CD8-positive, alpha-beta memory T cell (primary cell): ENCODE results near the gene LRRC28. TPM values are rescaled to one million over a fixed set of nuclear protein-coding genes. Genes with fewer than 3 reads are reported as not detected.
A peak's percentile ranks its signal among the peaks of the same experiment; 100 is the strongest.

Experiments
- CTCF ChIA-PET: fragments of 350-600 bp; sonication (Branson Sonifier 250); formaldehyde crosslinking; loops from one replicate; lab custom pipeline; 2021; ENCODE audit warnings: antibody characterized with exemption; lab: Charles Lee
- POLR2A ChIA-PET: fragments of 350-600 bp; sonication (Branson Sonifier 250); formaldehyde crosslinking; loops from one replicate; lab custom pipeline; 2021; ENCODE audit warnings: antibody characterized with exemption; lab: Charles Lee
- DNase-seq, 5 donors: peaks; one replicate each; pipeline versions ENCODE4 v3.0.0 to v3.0.0-alpha.2; 2020 to 2022; ENCODE audit warnings: mixed read lengths in 1 of 5
- H3K27ac ChIP-seq: one replicate; pipeline ENCODE4 v1.7.0; 2013; ENCODE audit warnings: low read depth, mild to moderate bottlenecking, low read length, moderate library complexity
- H3K27me3 ChIP-seq: 2 replicates; pipeline ENCODE4 v1.7.0; 2013; ENCODE audit warnings: low read length, mild to moderate bottlenecking; ENCODE audit not compliant: insufficient read depth, poor library complexity, severe bottlenecking
- H3K36me3 ChIP-seq: 2 replicates; pipeline ENCODE4 v1.7.0; 2013; ENCODE audit warnings: mild to moderate bottlenecking, low read length, moderate library complexity; ENCODE audit not compliant: insufficient read depth
- H3K4me1 ChIP-seq: 2 replicates; pipeline ENCODE4 v1.7.0; 2013; ENCODE audit warnings: mild to moderate bottlenecking, low read length, moderate library complexity; ENCODE audit not compliant: insufficient read depth
- H3K4me3 ChIP-seq: 2 replicates; pipeline ENCODE4 v1.7.0; 2013; ENCODE audit warnings: mild to moderate bottlenecking, low read length
- H3K9me3 ChIP-seq: 2 replicates; pipeline ENCODE4 v1.7.0; 2013; ENCODE audit warnings: mild to moderate bottlenecking, low read length
- H3K27ac Mint-ChIP-seq, 8 donors: one replicate each; pipeline ENCODE4 v1.8.0; 2020 to 2021; ENCODE audit warnings: mixed read lengths in 8 of 8, mild to moderate bottlenecking in 6 of 8, inconsistent platforms in 3 of 8, moderate library complexity in 3 of 8
- H3K27me3 Mint-ChIP-seq, 2 donors: one replicate each; pipeline ENCODE4 v1.8.0; 2020 to 2021; ENCODE audit warnings: mixed read lengths in 2 of 2, mild to moderate bottlenecking in 1 of 2, moderate library complexity in 1 of 2
- H3K36me3 Mint-ChIP-seq, 3 donors: one replicate each; pipeline ENCODE4 v1.8.0; 2020 to 2021; ENCODE audit warnings: mixed read lengths in 3 of 3, inconsistent platforms in 1 of 3, mild to moderate bottlenecking in 1 of 3
- H3K4me1 Mint-ChIP-seq, 3 donors: one replicate each; pipeline ENCODE4 v1.8.0; 2020 to 2021; ENCODE audit warnings: mixed read lengths in 3 of 3, inconsistent platforms in 1 of 3, mild to moderate bottlenecking in 1 of 3
- H3K4me3 Mint-ChIP-seq, 7 donors: one replicate each; pipeline ENCODE4 v1.8.0; 2020 to 2021; ENCODE audit warnings: mixed read lengths in 7 of 7, mild to moderate bottlenecking in 6 of 7, moderate library complexity in 4 of 7, inconsistent platforms in 2 of 7
- H3K9me3 Mint-ChIP-seq, 5 donors: one replicate each; pipeline ENCODE4 v1.8.0; 2020 to 2022; ENCODE audit warnings: mixed read lengths in 5 of 5, mild to moderate bottlenecking in 3 of 5, moderate library complexity in 2 of 5, inconsistent platforms in 1 of 5
- polyA plus RNA-seq: library from polyadenylated mRNA; unstranded; fragments of 300-500 nt; fragmentation: Illumina TruSeq; gene quantifications from one replicate; pipeline ENCODE4 v1.2.3, GENCODE V29; 2021
- total RNA-seq, 2 experiments: library from RNA; stranded (reverse); gene quantifications; one replicate each; pipeline ENCODE4 v1.2.3, GENCODE V29; 2021

Gene LRRC28
- total and polyA plus RNA-seq, 3 experiments from 2014 or later = 18.0 to 28.4 (median 19.4) TPM

- Mint-ChIP-seq H3K4me3 (no peak overlapping the region), H3K36me3 (no peaks in the 10 kb centered on the region), H3K4me1 (peaks cover 20 to 48% (median 26%) of the 10 kb centered on the region in 3 donors), H3K27ac (peak overlapping the region in 2 of 8 donors; percentile 4 to 34), H3K27me3 (peaks cover 6 to 19% of the 10 kb centered on the region in 2 donors), H3K9me3 (peaks cover 0 to 4% (median 0%) of the 10 kb centered on the region in 5 donors)
- no peaks in the 10 kb centered on the region for H3K27me3 ChIP-seq
- no peak overlapping the region for H3K27ac ChIP-seq
- H3K9me3 ChIP-seq = no peaks in the 10 kb centered on the region
- CTCF ChIA-PET = no interaction called here
- POLR2A ChIA-PET = no interaction called here
- peaks cover 47% of the 10 kb centered on the region for H3K4me1 ChIP-seq
- no peaks in the 10 kb centered on the region for H3K36me3 ChIP-seq
- no peak overlapping the region for H3K4me3 ChIP-seq
- no peak for DNase-seq
Observed at GRCh38 chr15:99423186-99424130, 172.2 kb downstream of the LRRC28 start.

- DNase-seq = no peak
- H3K36me3 ChIP-seq = no peaks in the 10 kb centered on the region
- peak overlapping the region in 1 of 7 donors; percentile 77 for H3K4me3 Mint-ChIP-seq
- peaks cover 20 to 48% (median 26%) of the 10 kb centered on the region in 3 donors for H3K4me1 Mint-ChIP-seq
- H3K27me3 ChIP-seq = no peaks in the 10 kb centered on the region
- peaks cover 47% of the 10 kb centered on the region for H3K4me1 ChIP-seq
- POLR2A ChIA-PET = no interaction called here
- H3K9me3 Mint-ChIP-seq = peaks cover 0 to 4% (median 0%) of the 10 kb centered on the region in 5 donors
- H3K27me3 Mint-ChIP-seq = peaks cover 6 to 19% of the 10 kb centered on the region in 2 donors
- H3K36me3 Mint-ChIP-seq = no peaks in the 10 kb centered on the region
- no peak overlapping the region for H3K4me3 ChIP-seq
- no peaks in the 10 kb centered on the region for H3K9me3 ChIP-seq
- peak overlapping the region in 2 of 8 donors; percentile 34 to 52 for H3K27ac Mint-ChIP-seq
- CTCF ChIA-PET = no interaction called here
- H3K27ac ChIP-seq = no peak overlapping the region
Observed at GRCh38 chr15:99424131-99424571, 172.9 kb downstream of the LRRC28 start.

GRCh38 chr15:99424978-99425656 is 173.8 kb downstream of the LRRC28 start:
- peaks cover 6 to 19% of the 10 kb centered on the region in 2 donors for H3K27me3 Mint-ChIP-seq
- CTCF ChIA-PET = no interaction called here

DNA sequence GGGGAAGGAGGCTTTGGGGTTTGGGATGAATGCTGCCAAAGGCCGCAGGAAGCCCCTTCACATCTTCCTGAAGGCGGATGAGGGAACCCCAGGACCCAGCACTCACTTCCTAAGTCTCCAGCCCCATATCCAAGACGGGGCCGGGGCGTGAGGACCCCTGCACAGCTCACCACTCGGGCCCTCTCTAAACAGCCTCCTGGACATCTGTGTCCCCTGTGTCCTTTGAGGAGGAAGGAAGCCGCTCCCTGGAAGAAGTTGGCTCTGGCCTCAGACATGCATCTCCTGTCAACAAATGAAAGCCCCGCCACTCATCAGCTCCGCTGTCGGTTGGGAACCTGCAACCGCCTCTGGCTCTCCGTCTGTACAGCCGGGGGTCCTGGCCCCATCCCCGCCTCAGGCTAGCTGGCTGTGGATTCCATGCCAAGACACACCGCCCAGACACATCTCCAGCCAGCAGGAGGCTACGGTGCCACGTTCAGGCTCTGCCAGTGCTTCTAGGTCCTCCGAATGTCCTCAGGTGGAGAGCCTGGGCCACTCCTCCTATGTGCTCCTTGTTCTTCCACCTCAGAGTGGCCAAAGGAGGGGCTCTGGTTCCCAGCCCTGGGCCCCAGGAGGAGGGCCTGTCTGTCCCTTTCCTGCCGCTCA is 174.5 kb downstream of the LRRC28 start:
- H3K36me3 Mint-ChIP-seq = no peaks in the 10 kb centered on the region
- H3K27ac Mint-ChIP-seq = peak overlapping the region in 2 of 8 donors; percentile 7 to 75
- Histone ChIP-seq H3K4me1 (peaks cover 47% of the 10 kb centered on the region), H3K27ac (no peak overlapping the region), H3K27me3 (no peaks in the 10 kb centered on the region), H3K4me3 (no peak overlapping the region), H3K9me3 (no peaks in the 10 kb centered on the region), H3K36me3 (no peaks in the 10 kb centered on the region)
- peak overlapping the region in 1 of 7 donors; percentile 70 for H3K4me3 Mint-ChIP-seq
- peaks cover 15 to 42% (median 22%) of the 10 kb centered on the region in 3 donors for H3K4me1 Mint-ChIP-seq
- H3K27me3 Mint-ChIP-seq = peaks cover 6 to 19% of the 10 kb centered on the region in 2 donors
- POLR2A ChIA-PET = no interaction called here
- CTCF ChIA-PET = no interaction called here
- H3K9me3 Mint-ChIP-seq = peaks cover 0 to 4% (median 0%) of the 10 kb centered on the region in 5 donors
- no peak for DNase-seq

More at GRCh38 chr15:99424978-99425656, 173.8 kb downstream of the LRRC28 start:
- Histone ChIP-seq H3K4me1 (peaks cover 47% of the 10 kb centered on the region), H3K9me3 (no peaks in the 10 kb centered on the region), H3K36me3 (no peaks in the 10 kb centered on the region), H3K4me3 (peak overlapping the region; percentile 5), H3K27me3 (no peaks in the 10 kb centered on the region), H3K27ac (no peak overlapping the region)
- Mint-ChIP-seq H3K36me3 (no peaks in the 10 kb centered on the region), H3K4me1 (peaks cover 20 to 48% (median 26%) of the 10 kb centered on the region in 3 donors), H3K9me3 (peaks cover 0 to 4% (median 0%) of the 10 kb centered on the region in 5 donors), H3K4me3 (peak overlapping the region in 5 of 7 donors; percentile 33 to 77 (median 68)), H3K27ac (peak overlapping the region; percentile 60 to 92 (median 86))
- DNase-seq = peak in 1 of 5 donors; percentile 41
- POLR2A ChIA-PET = no interaction called here

DNA sequence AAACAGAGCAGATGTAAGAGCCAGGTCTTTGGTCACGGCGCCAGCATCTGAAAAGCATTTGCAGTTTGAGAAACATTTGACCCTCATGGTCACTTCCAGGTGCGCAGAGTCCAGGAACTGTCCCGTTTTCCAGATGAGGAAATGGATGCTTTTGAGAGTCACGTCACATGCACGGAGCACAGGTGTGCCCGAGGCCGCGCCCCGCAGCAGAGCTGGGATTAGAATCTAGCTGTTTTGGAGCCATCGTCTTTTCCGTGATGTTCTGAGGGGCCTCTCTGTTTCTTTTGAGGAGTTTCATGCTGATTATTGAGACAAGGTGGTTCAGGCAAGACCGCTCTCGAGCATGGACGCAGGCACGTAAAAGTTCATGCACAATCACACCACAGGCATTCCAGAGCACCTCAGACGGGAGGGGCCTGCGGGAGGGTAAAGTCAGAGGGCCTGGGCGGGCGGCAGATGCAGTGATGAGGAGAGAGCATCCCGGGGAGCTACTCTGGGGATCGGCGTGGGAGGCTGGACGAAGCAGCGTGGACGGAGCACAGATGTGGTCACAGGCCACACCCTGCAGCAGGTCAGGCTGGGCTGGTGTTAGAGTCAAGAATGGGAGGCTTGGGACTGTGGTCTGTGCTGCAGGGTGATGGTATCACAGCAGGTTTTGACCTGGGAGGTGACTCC is 175.3 kb downstream of the LRRC28 start:
- H3K4me1 Mint-ChIP-seq = peaks cover 8 to 34% (median 17%) of the 10 kb centered on the region in 3 donors
- CTCF ChIA-PET = no interaction called here
- DNase-seq = peak in 1 of 5 donors; percentile 35

GRCh38 chr15:99427210-99427609 is 175.9 kb downstream of the LRRC28 start:
- Mint-ChIP-seq H3K27ac (no peak overlapping the region), H3K4me1 (peaks cover 8 to 30% (median 17%) of the 10 kb centered on the region in 3 donors), H3K9me3 (peaks cover 0 to 4% (median 0%) of the 10 kb centered on the region in 5 donors), H3K36me3 (no peaks in the 10 kb centered on the region), H3K4me3 (no peak overlapping the region), H3K27me3 (peaks cover 6 to 19% of the 10 kb centered on the region in 2 donors)
- H3K4me1 ChIP-seq = peaks cover 43% of the 10 kb centered on the region
- POLR2A ChIA-PET = no interaction called here
- no peaks in the 10 kb centered on the region for H3K36me3 ChIP-seq
- no peak overlapping the region for H3K27ac ChIP-seq
- no peak overlapping the region for H3K4me3 ChIP-seq
- H3K9me3 ChIP-seq = no peaks in the 10 kb centered on the region
- CTCF ChIA-PET = no interaction called here
- H3K27me3 ChIP-seq = no peaks in the 10 kb centered on the region
- DNase-seq = no peak

More for the DNA sequence above, 175.3 kb downstream of the LRRC28 start:
- Mint-ChIP-seq H3K36me3 (no peaks in the 10 kb centered on the region), H3K27ac (no peak overlapping the region), H3K27me3 (peaks cover 6 to 19% of the 10 kb centered on the region in 2 donors), H3K4me3 (no peak overlapping the region), H3K9me3 (peaks cover 0 to 4% (median 0%) of the 10 kb centered on the region in 5 donors)
- POLR2A ChIA-PET = no interaction called here
- no peaks in the 10 kb centered on the region for H3K27me3 ChIP-seq
- peaks cover 42% of the 10 kb centered on the region for H3K4me1 ChIP-seq
- H3K4me3 ChIP-seq = no peak overlapping the region
- no peaks in the 10 kb centered on the region for H3K36me3 ChIP-seq
- H3K9me3 ChIP-seq = no peaks in the 10 kb centered on the region
- no peak overlapping the region for H3K27ac ChIP-seq

DNA sequence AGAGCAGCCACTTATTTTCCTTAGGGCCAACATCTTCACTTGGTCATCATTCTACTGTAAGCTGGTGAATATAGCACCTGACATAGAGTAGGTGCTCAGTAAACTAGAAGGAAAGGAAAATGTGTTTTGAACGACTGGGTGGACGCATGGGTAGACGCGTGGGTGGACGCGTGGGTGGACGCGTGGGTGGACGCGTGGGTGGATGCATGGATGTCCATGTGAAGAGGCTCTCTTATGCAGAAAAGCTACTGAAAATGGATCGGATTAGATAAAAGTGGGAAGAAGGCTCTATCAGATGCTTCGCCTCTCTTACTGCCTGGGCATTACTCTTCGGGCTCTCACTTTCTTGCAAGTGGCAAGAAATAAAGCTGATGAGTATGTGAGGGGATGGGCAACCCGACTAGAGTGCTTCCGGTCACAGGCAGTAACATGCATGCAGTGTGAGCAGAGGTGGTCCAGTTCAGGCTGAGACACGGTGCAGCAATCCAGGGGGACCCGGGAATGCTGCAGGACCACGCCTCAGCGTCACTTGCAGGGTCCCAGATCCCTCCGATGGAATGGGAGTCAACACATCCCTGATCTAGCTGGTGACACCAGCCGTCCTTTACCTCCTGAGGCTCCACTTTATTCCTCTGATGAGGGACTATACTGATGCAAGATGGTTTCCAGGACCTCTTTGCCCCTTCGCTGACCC is 176.5 kb downstream of the LRRC28 start:
- POLR2A ChIA-PET = no interaction called here
- Mint-ChIP-seq H3K4me1 (peaks cover 5 to 32% (median 14%) of the 10 kb centered on the region in 3 donors), H3K4me3 (no peak overlapping the region), H3K27ac (no peak overlapping the region), H3K9me3 (peaks cover 0 to under 1% (median 0%) of the 10 kb centered on the region in 5 donors), H3K36me3 (no peaks in the 10 kb centered on the region), H3K27me3 (peaks cover 3 to 15% of the 10 kb centered on the region in 2 donors)
- CTCF ChIA-PET = no interaction called here
- Histone ChIP-seq H3K36me3 (no peaks in the 10 kb centered on the region), H3K4me1 (peaks cover 48% of the 10 kb centered on the region), H3K27ac (no peak overlapping the region), H3K27me3 (no peaks in the 10 kb centered on the region), H3K4me3 (no peak overlapping the region), H3K9me3 (no peaks in the 10 kb centered on the region)
- DNase-seq = no peak
